HG03354 (cell line): ENCODE data around the gene OASL.

ENCODE experiments used
- ATAC-seq: cut with Tn5 transposase; IDR thresholded peaks from one replicate; pipeline ENCODE4 v1.9.1; 2021; ENCODE audit warnings: mild to moderate bottlenecking; ENCODE audit not compliant: unreplicated experiment, poor library complexity, severe bottlenecking

Gene OASL

GRCh38 chr12:120996133-120996746, 42.8 kb downstream of the OASL start:
- ATAC-seq, result no peak

GRCh38 chr12:120994589-120995337, 44.3 kb downstream of the OASL start:
- ATAC-seq, result no peak

- no peak for ATAC-seq
These were observed 45.0 kb downstream of the OASL start for GRCh38 chr12:120994059-120994458.

- no peak for ATAC-seq
These were observed 45.5 kb downstream of the OASL start for GRCh38 chr12:120993496-120993895.

- ATAC-seq, result no peak
These were observed 46.1 kb downstream of the OASL start for GRCh38 chr12:120992989-120993388.

- no peak for ATAC-seq
These were observed 47.1 kb downstream of the OASL start for GRCh38 chr12:120991965-120992364.

GRCh38 chr12:120990487-120991055, 48.5 kb downstream of the OASL start:
- ATAC-seq, result no peak

GRCh38 chr12:120989687-120990086, 49.4 kb downstream of the OASL start:
- no peak for ATAC-seq

GRCh38 chr12:120988658-120989057, 50.4 kb downstream of the OASL start:
- no peak for ATAC-seq

- ATAC-seq, result no peak
These were observed 50.8 kb downstream of the OASL start for GRCh38 chr12:120988234-120988633.

- no peak for ATAC-seq
These were observed 54.6 kb downstream of the OASL start for GRCh38 chr12:120984351-120984898.

GRCh38 chr12:120983759-120984158, 55.3 kb downstream of the OASL start:
- ATAC-seq, result no peak

- ATAC-seq, result no peak
These were observed 56.4 kb downstream of the OASL start for GRCh38 chr12:120982659-120983058.

GRCh38 chr12:120981407-120981941, 57.6 kb downstream of the OASL start:
- no peak for ATAC-seq

GRCh38 chr12:120980800-120981368, 58.2 kb downstream of the OASL start:
- ATAC-seq, result no peak

- ATAC-seq, result no peak
These were observed 59.0 kb downstream of the OASL start for GRCh38 chr12:120979862-120980696.

GRCh38 chr12:120979220-120979861, 59.7 kb downstream of the OASL start:
- no peak for ATAC-seq

- no peak for ATAC-seq
These were observed 60.5 kb downstream of the OASL start, which contains the start of gene HNF1A for GRCh38 chr12:120978296-120979219. TSS of gene HNF1A (plus strand) at chr12:120978543. CDS start at chr12:120978769, 226 bp downstream.
